Measurements from ENCODE around the gene DYRK1A.

DYRK1A gene

DNA sequence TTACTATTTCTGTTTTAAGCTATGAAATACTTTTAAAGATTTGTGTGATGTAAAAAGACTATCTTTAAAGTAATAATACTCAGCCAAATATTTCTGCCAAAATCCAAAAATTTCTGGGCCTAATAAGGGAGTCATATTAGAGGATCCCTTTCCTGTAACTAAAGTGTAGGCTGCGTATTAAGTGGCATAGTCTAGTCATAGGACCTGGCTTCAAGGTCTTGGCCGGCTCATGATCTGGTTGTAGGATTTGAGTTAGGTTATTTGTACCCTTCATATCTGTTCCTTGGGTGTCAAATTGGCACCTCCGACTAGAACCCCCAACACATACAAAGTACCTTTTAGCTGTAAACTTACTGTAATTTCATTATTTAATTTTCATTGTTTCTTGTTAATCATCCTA, 107.8 kb downstream of the DYRK1A start:
- DNase-seq (ENCODE audit: insufficient read length, low spot score): no peak
- no peak for TF ChIP-seq TAF1 (IDR thresholded peaks at IDR 0.05; ENCODE audit: low read depth, low read length)
- TF ChIP-seq POLR2AphosphoS5 (IDR thresholded peaks at IDR 0.05; ENCODE audit: low read depth, low read length): no peak
- no peak for TF ChIP-seq PAX5 (IDR thresholded peaks at IDR 0.05; ENCODE audit: insufficient read depth, low read length, severe bottlenecking)
- TF ChIP-seq POLR2A (IDR thresholded peaks at IDR 0.05; ENCODE audit: low read depth, low read length): no peak
- TF ChIP-seq POU2F2 (IDR thresholded peaks at IDR 0.05; ENCODE audit: low read depth, low read length): no peak
- no peak for TF ChIP-seq SPI1 (IDR thresholded peaks at IDR 0.05; ENCODE audit: low read depth, low read length)
- FAIRE-seq: no peak

DNA sequence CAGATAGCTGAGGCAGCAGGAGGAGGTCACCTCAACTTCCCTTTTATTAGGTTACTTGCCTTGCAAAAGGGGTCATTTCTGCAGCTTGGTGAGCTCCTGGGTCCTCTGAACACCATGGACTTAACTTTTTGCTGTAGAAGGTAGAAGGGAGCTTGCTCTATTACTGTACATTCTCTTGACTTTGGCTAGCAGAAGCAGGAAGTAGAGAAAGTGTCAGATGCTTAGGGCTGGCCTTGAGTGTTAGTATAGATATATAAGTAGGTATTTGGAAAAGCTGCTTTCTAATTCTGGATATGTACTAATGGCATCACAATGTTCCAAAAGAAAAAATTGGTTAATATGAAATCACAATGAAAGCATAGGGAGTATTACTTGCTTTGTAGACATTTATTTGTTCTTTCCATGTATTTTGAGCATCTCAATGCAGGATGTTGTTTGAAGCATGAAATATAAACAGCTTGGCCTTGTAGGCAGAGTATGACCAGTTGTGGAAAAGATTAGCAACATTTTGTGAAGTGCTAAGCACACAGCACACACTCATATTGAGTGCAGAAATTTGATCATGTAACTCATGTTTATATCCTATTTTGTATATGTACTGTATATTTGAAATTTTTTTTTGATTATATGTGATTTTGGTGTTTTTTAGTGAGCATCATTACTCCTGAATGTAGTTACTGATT, 108.8 kb downstream of the DYRK1A start:
- FAIRE-seq: peak; percentile 71
- TF ChIP-seq POU2F2 (IDR thresholded peaks at IDR 0.05; ENCODE audit: low read depth, low read length): no peak
- no peak for TF ChIP-seq SPI1 (IDR thresholded peaks at IDR 0.05; ENCODE audit: low read depth, low read length)
- TF ChIP-seq POLR2A (IDR thresholded peaks at IDR 0.05; ENCODE audit: low read depth, low read length): no peak
- no peak for TF ChIP-seq PAX5 (IDR thresholded peaks at IDR 0.05; ENCODE audit: insufficient read depth, low read length, severe bottlenecking)
- TF ChIP-seq TAF1 (IDR thresholded peaks at IDR 0.05; ENCODE audit: low read depth, low read length): no peak
- TF ChIP-seq POLR2AphosphoS5 (IDR thresholded peaks at IDR 0.05; ENCODE audit: low read depth, low read length): no peak

DNA sequence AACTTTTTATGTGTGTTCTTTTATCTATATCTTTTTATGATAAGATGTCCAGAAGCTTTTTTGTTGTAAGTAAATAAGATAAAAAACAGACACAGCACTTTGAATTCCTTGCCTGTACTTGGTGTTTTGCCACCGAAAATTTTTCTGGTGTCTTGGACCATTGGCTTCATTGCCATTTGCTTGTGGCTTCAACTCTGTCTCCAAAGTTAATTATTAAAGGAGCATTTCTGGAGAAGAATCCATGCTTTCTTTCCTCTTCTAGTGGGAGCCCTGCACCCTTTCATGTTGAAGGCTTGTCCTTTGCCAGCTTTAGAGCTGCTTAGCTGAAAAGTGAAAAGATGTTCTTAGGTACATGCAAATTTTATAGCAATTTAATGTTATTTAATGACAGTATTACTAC, 112.2 kb downstream of the DYRK1A start:
- TF ChIP-seq SPI1 (IDR thresholded peaks at IDR 0.05; ENCODE audit: low read depth, low read length) (no peak), POLR2AphosphoS5 (IDR thresholded peaks at IDR 0.05; ENCODE audit: low read depth, low read length) (no peak), POU2F2 (IDR thresholded peaks at IDR 0.05; ENCODE audit: low read depth, low read length) (no peak), TAF1 (IDR thresholded peaks at IDR 0.05; ENCODE audit: low read depth, low read length) (no peak), POLR2A (IDR thresholded peaks at IDR 0.05; ENCODE audit: low read depth, low read length) (no peak), PAX5 (IDR thresholded peaks at IDR 0.05; ENCODE audit: insufficient read depth, low read length, severe bottlenecking) (no peak)
- DNase-seq (ENCODE audit: insufficient read length, low spot score) (no peak), FAIRE-seq (no peak)

More for the DNA sequence above, 108.8 kb downstream of the DYRK1A start:
- DNase-seq (ENCODE audit: insufficient read length, low spot score): no peak

DNA sequence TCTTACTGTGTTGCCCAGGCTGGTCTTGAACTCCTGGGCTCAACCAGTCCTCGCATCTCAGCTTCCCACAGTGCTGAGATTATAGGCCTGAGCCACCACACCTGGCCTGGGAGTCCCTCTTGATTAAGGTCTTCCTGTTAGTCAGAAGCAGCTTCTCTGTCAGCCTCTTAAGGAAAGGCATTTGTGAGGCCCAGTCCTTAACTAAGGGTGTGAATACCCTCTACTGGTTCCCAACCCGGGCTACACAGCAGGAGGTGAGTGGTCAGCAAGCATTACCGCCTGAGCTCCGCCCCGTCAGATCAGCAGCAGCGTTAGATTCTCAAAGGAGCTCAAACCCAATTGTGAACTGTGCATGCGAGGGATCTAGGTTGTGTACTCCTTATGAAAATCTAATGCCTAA, 117.2 kb downstream of the DYRK1A start:
- TF ChIP-seq PAX5 (IDR thresholded peaks at IDR 0.05; ENCODE audit: insufficient read depth, low read length, severe bottlenecking) (no peak), SPI1 (IDR thresholded peaks at IDR 0.05; ENCODE audit: low read depth, low read length) (no peak), POU2F2 (IDR thresholded peaks at IDR 0.05; ENCODE audit: low read depth, low read length) (no peak), POLR2AphosphoS5 (IDR thresholded peaks at IDR 0.05; ENCODE audit: low read depth, low read length) (no peak), TAF1 (IDR thresholded peaks at IDR 0.05; ENCODE audit: low read depth, low read length) (no peak), POLR2A (IDR thresholded peaks at IDR 0.05; ENCODE audit: low read depth, low read length) (no peak)
- no peak for FAIRE-seq
- DNase-seq (ENCODE audit: insufficient read length, low spot score): no peak

DNA sequence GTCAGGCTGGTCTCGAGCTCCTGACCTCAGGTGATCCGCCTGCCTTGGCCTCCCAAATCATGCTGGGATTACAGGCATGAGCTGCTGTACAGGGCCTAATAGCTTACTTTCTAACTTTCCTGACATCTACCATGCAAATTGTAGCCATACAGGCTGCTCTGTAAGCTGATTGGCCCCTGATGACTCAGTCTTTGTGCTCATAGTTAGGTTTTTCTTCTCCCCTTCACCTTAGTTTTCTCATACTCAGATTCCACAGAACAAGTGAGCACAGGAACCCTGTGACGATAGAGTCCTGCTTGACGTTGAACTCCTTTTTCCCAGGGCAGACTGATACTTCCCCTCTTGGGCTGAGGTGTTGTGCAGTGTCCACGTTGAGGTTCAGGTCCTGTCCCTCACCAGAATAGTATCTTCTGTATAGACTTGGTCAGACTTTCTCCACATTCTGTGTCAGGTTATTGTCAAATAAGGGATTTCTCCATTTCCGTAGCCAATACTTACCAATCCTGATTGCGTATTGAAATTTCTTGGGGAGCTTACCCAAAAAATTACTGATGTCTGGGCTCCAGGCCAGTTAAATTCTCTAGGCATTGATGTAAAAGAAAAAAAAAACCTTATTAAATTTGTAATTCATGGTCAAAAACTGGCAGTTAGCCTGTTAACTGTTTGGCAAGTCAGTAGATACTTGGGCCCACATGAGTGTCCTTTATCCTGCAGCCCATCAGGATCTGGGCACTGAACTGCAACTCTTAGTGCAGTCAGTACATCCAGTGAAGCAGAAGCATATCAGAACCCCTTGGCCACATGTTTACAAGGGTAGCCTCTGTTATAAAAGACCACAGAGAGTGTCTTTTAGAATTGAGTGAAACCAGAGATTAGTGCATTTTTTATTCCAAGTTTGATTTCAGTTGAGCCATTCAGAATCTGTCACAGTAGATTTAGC, 118.2 kb downstream of the DYRK1A start:
- no peak for TF ChIP-seq POU2F2 (IDR thresholded peaks at IDR 0.05; ENCODE audit: low read depth, low read length)
- TF ChIP-seq TAF1 (IDR thresholded peaks at IDR 0.05; ENCODE audit: low read depth, low read length): no peak
- TF ChIP-seq PAX5 (IDR thresholded peaks at IDR 0.05; ENCODE audit: insufficient read depth, low read length, severe bottlenecking): no peak
- no peak for TF ChIP-seq SPI1 (IDR thresholded peaks at IDR 0.05; ENCODE audit: low read depth, low read length)
- no peak for TF ChIP-seq POLR2AphosphoS5 (IDR thresholded peaks at IDR 0.05; ENCODE audit: low read depth, low read length)
- TF ChIP-seq POLR2A (IDR thresholded peaks at IDR 0.05; ENCODE audit: low read depth, low read length): no peak
- peak; percentile 55 for FAIRE-seq
- no peak for DNase-seq (ENCODE audit: insufficient read length, low spot score)

DNA sequence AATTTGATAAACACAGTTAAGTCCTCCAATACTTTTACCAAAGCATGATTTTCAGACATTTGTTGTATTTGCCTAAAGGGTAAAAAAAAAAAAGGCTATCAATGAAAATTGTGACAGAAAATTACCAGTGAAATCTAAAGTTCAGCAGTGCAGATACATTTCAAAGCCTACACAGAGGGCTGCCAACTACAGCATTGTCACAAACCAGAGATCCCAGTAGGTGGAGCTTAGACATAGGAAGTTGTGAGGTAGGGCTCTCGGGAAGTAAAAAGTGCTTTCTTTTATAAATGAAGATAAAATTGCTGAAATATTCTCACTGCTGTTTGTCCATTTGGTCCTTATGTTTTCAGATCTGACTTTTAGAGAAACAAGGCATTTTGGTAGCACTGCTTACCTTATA, 123.0 kb downstream of the DYRK1A start:
- no peak for TF ChIP-seq POLR2A (IDR thresholded peaks at IDR 0.05; ENCODE audit: low read depth, low read length)
- no peak for TF ChIP-seq TAF1 (IDR thresholded peaks at IDR 0.05; ENCODE audit: low read depth, low read length)
- TF ChIP-seq SPI1 (IDR thresholded peaks at IDR 0.05; ENCODE audit: low read depth, low read length): no peak
- TF ChIP-seq PAX5 (IDR thresholded peaks at IDR 0.05; ENCODE audit: insufficient read depth, low read length, severe bottlenecking): no peak
- TF ChIP-seq POLR2AphosphoS5 (IDR thresholded peaks at IDR 0.05; ENCODE audit: low read depth, low read length): no peak
- FAIRE-seq (no peak), DNase-seq (ENCODE audit: insufficient read length, low spot score) (no peak)

DNA sequence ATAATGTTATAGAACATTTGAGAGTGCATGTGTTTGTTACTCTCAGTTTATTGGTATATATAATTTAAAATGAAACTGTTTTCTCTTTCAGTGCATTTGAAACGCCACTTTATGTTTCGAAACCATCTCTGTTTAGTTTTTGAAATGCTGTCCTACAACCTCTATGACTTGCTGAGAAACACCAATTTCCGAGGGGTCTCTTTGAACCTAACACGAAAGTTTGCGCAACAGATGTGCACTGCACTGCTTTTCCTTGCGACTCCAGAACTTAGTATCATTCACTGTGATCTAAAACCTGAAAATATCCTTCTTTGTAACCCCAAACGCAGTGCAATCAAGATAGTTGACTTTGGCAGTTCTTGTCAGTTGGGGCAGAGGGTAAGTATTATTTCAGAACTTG, 123.5 kb downstream of the DYRK1A start:
- DNase-seq (ENCODE audit: insufficient read length, low spot score): no peak
- TF ChIP-seq SPI1 (IDR thresholded peaks at IDR 0.05; ENCODE audit: low read depth, low read length): no peak
- TF ChIP-seq POU2F2 (IDR thresholded peaks at IDR 0.05; ENCODE audit: low read depth, low read length): no peak
- no peak for TF ChIP-seq POLR2A (IDR thresholded peaks at IDR 0.05; ENCODE audit: low read depth, low read length)
- TF ChIP-seq TAF1 (IDR thresholded peaks at IDR 0.05; ENCODE audit: low read depth, low read length): no peak
- TF ChIP-seq POLR2AphosphoS5 (IDR thresholded peaks at IDR 0.05; ENCODE audit: low read depth, low read length): no peak
- no peak for TF ChIP-seq PAX5 (IDR thresholded peaks at IDR 0.05; ENCODE audit: insufficient read depth, low read length, severe bottlenecking)
- FAIRE-seq: no peak

DNA sequence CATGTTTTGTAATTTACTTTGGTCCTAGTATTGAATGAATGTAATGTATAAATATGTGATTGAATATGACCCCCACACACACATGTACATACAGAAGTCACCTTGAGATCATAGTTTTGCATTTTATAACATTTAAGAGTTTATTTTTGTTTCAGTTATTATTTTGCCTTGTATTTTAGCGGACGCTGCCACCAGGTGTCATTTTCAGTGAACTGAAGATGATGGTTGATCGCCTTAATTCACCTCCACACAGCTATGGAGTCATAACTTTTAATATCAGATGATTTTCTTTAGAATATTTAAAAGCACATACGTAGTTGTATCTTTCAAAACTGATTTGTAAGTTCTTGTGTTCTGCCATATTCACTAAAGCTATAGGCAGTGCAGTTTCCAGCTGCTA, 130.4 kb downstream of the DYRK1A start:
- no peak for TF ChIP-seq POLR2A (IDR thresholded peaks at IDR 0.05; ENCODE audit: low read depth, low read length)
- no peak for TF ChIP-seq PAX5 (IDR thresholded peaks at IDR 0.05; ENCODE audit: insufficient read depth, low read length, severe bottlenecking)
- TF ChIP-seq TAF1 (IDR thresholded peaks at IDR 0.05; ENCODE audit: low read depth, low read length): no peak
- no peak for TF ChIP-seq POLR2AphosphoS5 (IDR thresholded peaks at IDR 0.05; ENCODE audit: low read depth, low read length)
- no peak for TF ChIP-seq POU2F2 (IDR thresholded peaks at IDR 0.05; ENCODE audit: low read depth, low read length)
- no peak for TF ChIP-seq SPI1 (IDR thresholded peaks at IDR 0.05; ENCODE audit: low read depth, low read length)
- DNase-seq (ENCODE audit: insufficient read length, low spot score): no peak
- no peak for FAIRE-seq

DNA sequence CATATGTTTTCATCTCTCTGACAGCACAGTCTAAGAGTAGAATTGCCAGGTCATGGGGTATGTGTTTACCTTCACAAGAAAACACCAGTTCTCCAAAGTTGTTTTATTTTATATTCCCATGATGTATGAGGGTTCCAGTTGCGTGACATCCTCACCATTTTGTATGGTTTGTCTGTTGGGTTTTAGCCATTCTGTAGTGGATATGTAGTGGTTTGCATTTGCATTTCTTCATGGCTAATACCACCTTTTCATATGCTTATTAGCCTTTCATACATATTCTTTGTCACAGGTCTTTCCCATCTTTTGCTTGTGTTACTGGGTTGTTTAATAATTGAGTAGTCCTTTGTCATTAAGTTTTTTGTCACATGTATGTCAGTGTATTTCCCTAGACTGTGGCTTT, 132.1 kb downstream of the DYRK1A start:
- FAIRE-seq (no peak), DNase-seq (ENCODE audit: insufficient read length, low spot score) (no peak)
- TF ChIP-seq POLR2AphosphoS5 (IDR thresholded peaks at IDR 0.05; ENCODE audit: low read depth, low read length) (no peak), SPI1 (IDR thresholded peaks at IDR 0.05; ENCODE audit: low read depth, low read length) (no peak), PAX5 (IDR thresholded peaks at IDR 0.05; ENCODE audit: insufficient read depth, low read length, severe bottlenecking) (no peak)

All from GM12891 (cell line).